MM.1S (cell line): ENCODE results near the gene MUC5AC.

ENCODE experiments used
- DNase-seq: peaks from one replicate; pipeline ENCODE4 v3.0.0-alpha.2; 2015
- H2AFZ ChIP-seq: fragments of 300-600 bp; sonication (generic); 2 replicates; pipeline ENCODE4 v1.6.0; 2016; ENCODE audit warnings: antibody characterized with exemption, low read length
- H3F3A ChIP-seq: fragments of 300-600 bp; sonication (generic); 2 replicates; pipeline ENCODE4 v1.6.1; 2016; ENCODE audit warnings: mild to moderate bottlenecking, antibody characterized with exemption, low read length, moderate library complexity, mixed read lengths; ENCODE audit not compliant: insufficient read depth
- H3K27ac ChIP-seq: fragments of 300-600 bp; sonication (generic); 2 replicates; pipeline ENCODE4 v1.5.1; 2016; ENCODE audit warnings: mild to moderate bottlenecking, low read length
- H3K27me3 ChIP-seq: fragments of 300-600 bp; sonication (generic); replicated peaks from 2 replicates; pipeline ENCODE4 v1.6.0; 2016; ENCODE audit warnings: low read length; ENCODE audit not compliant: insufficient read depth
- H3K36me3 ChIP-seq: fragments of 300-600 bp; sonication (generic); replicated peaks from 2 replicates; pipeline ENCODE4 v1.6.1; 2016; ENCODE audit warnings: mild to moderate bottlenecking, low read length, mixed read lengths; ENCODE audit not compliant: insufficient read depth
- H3K4me1 ChIP-seq: fragments of 300-600 bp; sonication (generic); 2 replicates; pipeline ENCODE4 v1.6.1; 2016; ENCODE audit warnings: low read length, mixed read lengths
- H3K4me2 ChIP-seq: fragments of 300-600 bp; sonication (generic); 2 replicates; pipeline ENCODE4 v1.6.0; 2016; ENCODE audit warnings: low read depth, low read length
- H3K4me3 ChIP-seq: fragments of 300-600 bp; sonication (generic); 2 replicates; pipeline ENCODE4 v1.5.1; 2016; ENCODE audit warnings: low read length, mixed read lengths
- H3K79me2 ChIP-seq: fragments of 300-600 bp; sonication (generic); 2 replicates; pipeline ENCODE4 v1.6.1; 2016; ENCODE audit warnings: mixed run types, low read length, mixed read lengths
- H3K9ac ChIP-seq: fragments of 300-600 bp; sonication (generic); 2 replicates; pipeline ENCODE4 v1.6.1; 2016; ENCODE audit warnings: low read length, mixed read lengths
- H3K9me2 ChIP-seq: fragments of 300-600 bp; sonication (generic); replicated peaks from 2 replicates; pipeline ENCODE4 v1.6.1; 2016; ENCODE audit warnings: mild to moderate bottlenecking, low read length, mixed read lengths; ENCODE audit not compliant: insufficient read depth
- H3K9me3 ChIP-seq: fragments of 300-600 bp; sonication (generic); replicated peaks from 2 replicates; pipeline ENCODE4 v1.6.1; 2016; ENCODE audit warnings: mild to moderate bottlenecking, low read length, mixed read lengths; ENCODE audit not compliant: insufficient read depth
- H4K20me1 ChIP-seq: fragments of 300-600 bp; sonication (generic); 2 replicates; pipeline ENCODE4 v1.6.1; 2016; ENCODE audit warnings: mild to moderate bottlenecking, low read length, moderate library complexity, mixed read lengths; ENCODE audit not compliant: insufficient read depth
- CTCF ChIP-seq: fragments of 300-600 bp; sonication (generic); IDR thresholded peaks from 2 replicates; pipeline ENCODE4 v1.5.1; 2016; ENCODE audit warnings: antibody characterized with exemption, low read length, mixed read lengths
- EZH2 ChIP-seq: fragments of 300-600 bp; sonication (generic); optimal IDR thresholded peaks from 2 replicates; pipeline ENCODE3; 2017; ENCODE audit warnings: low read depth, mild to moderate bottlenecking, antibody characterized with exemption, low read length, mixed read lengths
- EZH2phosphoT487 ChIP-seq: fragments of 300-600 bp; sonication (generic); IDR thresholded peaks from 2 replicates; pipeline ENCODE4 v1.6.1; 2018; ENCODE audit warnings: antibody characterized with exemption, low read length

The MUC5AC gene

GRCh38 chr11:1120532-1121330 lies 37.0 kb upstream of the MUC5AC start:
- no peak for TF ChIP-seq EZH2
- no peak for TF ChIP-seq CTCF
- no peak for TF ChIP-seq EZH2phosphoT487
- Histone ChIP-seq H3K27ac (no peak overlapping the region), H2AFZ (no peak overlapping the region), H3K9me2 (no peaks in the 10 kb centered on the region), H3K79me2 (no peaks in the 10 kb centered on the region), H3K36me3 (no peaks in the 10 kb centered on the region), H3K4me3 (no peak overlapping the region), H3K9ac (no peak overlapping the region), H3K27me3 (peaks cover 75% of the 10 kb centered on the region), H3K9me3 (no peaks in the 10 kb centered on the region), H3K4me1 (no peaks in the 10 kb centered on the region), H3K4me2 (no peak overlapping the region), H3F3A (no peaks in the 10 kb centered on the region), H4K20me1 (no peaks in the 10 kb centered on the region)
- DNase-seq: no peak

- Histone ChIP-seq H3K27me3 (peaks cover 75% of the 10 kb centered on the region), H3K9ac (no peak overlapping the region), H4K20me1 (no peaks in the 10 kb centered on the region), H3K4me2 (no peak overlapping the region), H3K9me2 (no peaks in the 10 kb centered on the region), H3K36me3 (no peaks in the 10 kb centered on the region), H3K9me3 (no peaks in the 10 kb centered on the region), H3K27ac (no peak overlapping the region), H3K4me3 (no peak overlapping the region), H3K4me1 (no peaks in the 10 kb centered on the region), H3F3A (no peaks in the 10 kb centered on the region), H3K79me2 (no peaks in the 10 kb centered on the region), H2AFZ (no peak overlapping the region)
- TF ChIP-seq EZH2 (no peak), CTCF (no peak), EZH2phosphoT487 (no peak)
- no peak for DNase-seq
These were observed 36.4 kb upstream of the MUC5AC start for GRCh38 chr11:1121331-1121812.

- Histone ChIP-seq H3K4me2 (no peak overlapping the region), H2AFZ (no peak overlapping the region), H3K9ac (no peak overlapping the region), H3K36me3 (no peaks in the 10 kb centered on the region), H3F3A (no peaks in the 10 kb centered on the region), H3K4me1 (no peaks in the 10 kb centered on the region), H3K27ac (no peak overlapping the region), H3K9me3 (no peaks in the 10 kb centered on the region), H3K79me2 (no peaks in the 10 kb centered on the region), H4K20me1 (no peaks in the 10 kb centered on the region), H3K4me3 (no peak overlapping the region), H3K27me3 (peaks cover 75% of the 10 kb centered on the region), H3K9me2 (no peaks in the 10 kb centered on the region)
- no peak for DNase-seq
- TF ChIP-seq EZH2 (no peak), CTCF (no peak), EZH2phosphoT487 (no peak)
These were observed 35.7 kb upstream of the MUC5AC start for GRCh38 chr11:1121813-1122663.
